RWPE1 (cell line): ENCODE data around the gene PRPF38B.
A peak's percentile ranks its signal among the peaks of the same experiment; 100 is the strongest.

Experiments
- CTCF ChIA-PET: fragments of 350-600 bp; sonication (Branson Sonifier 250); formaldehyde crosslinking; extraction: SDS; loops from one replicate; lab custom pipeline; 2021; lab: Yijun Ruan, JAX
- POLR2A ChIA-PET: fragments of 400-600 bp; formaldehyde crosslinking; extraction: SDS; loops from one replicate; lab custom pipeline; 2020; ENCODE audit warnings: antibody characterized with exemption; ENCODE audit not compliant: low non-redundant PET; lab: Yijun Ruan, JAX
- DNase-seq: peaks from one replicate; pipeline ENCODE4 v3.0.0; 2012; ENCODE audit warnings: low spot score
- H3K27ac ChIP-seq: fragments of 450-650 bp; 2 replicates; pipeline ENCODE4 v1.5.1; 2017
- TF ChIP-seq, protein P1 (sequence below): fragments of 450-650 bp; conservative IDR thresholded peaks from 2 replicates; pipeline ENCODE4 v1.5.1; 2017; ENCODE audit warnings: low read depth, mild to moderate bottlenecking

PRPF38B gene

DNA sequence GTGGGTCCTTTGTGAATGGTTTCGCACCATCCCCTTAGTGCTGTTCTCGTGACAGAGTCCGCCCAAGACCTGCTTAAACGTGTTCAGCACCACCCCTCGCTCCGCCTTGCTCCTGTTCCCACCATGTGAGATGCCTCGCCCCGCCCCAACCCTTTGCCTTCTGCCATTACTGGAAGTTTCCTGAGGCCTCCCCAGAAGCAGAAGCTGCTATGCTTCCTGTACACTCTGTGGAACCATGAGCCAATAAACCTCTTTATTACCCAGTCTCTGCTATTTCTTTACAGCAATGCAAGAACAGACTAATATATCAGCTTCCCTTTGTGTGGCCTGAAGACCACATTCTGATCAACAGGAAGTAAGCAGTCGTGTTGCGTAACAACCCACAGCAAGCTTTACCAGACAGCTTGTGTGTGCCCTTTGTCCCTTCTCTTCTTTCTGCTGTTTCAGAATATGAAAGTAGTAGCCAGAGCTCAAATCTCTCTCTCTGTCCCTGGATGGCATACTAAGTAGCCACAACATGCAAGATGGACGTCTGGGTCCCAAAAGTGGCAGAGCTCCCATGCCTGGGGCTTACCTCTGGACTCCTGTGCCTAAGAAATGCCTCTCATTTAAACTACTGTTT lies 45.4 kb upstream of the PRPF38B start:
- H3K27ac ChIP-seq: no peak overlapping the region
- POLR2A ChIA-PET: no interaction called here
- TF ChIP-seq, protein P1, sequence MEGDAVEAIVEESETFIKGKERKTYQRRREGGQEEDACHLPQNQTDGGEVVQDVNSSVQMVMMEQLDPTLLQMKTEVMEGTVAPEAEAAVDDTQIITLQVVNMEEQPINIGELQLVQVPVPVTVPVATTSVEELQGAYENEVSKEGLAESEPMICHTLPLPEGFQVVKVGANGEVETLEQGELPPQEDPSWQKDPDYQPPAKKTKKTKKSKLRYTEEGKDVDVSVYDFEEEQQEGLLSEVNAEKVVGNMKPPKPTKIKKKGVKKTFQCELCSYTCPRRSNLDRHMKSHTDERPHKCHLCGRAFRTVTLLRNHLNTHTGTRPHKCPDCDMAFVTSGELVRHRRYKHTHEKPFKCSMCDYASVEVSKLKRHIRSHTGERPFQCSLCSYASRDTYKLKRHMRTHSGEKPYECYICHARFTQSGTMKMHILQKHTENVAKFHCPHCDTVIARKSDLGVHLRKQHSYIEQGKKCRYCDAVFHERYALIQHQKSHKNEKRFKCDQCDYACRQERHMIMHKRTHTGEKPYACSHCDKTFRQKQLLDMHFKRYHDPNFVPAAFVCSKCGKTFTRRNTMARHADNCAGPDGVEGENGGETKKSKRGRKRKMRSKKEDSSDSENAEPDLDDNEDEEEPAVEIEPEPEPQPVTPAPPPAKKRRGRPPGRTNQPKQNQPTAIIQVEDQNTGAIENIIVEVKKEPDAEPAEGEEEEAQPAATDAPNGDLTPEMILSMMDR: no peak
- CTCF ChIA-PET: interaction anchor here (0.5 to 1.7 kb wide), 6 partner anchors 85 to 521 kb away, joined by 3 to 8 read pairs (median 4); no protein-coding TSS in a partner anchor
- DNase-seq: no peak

DNA sequence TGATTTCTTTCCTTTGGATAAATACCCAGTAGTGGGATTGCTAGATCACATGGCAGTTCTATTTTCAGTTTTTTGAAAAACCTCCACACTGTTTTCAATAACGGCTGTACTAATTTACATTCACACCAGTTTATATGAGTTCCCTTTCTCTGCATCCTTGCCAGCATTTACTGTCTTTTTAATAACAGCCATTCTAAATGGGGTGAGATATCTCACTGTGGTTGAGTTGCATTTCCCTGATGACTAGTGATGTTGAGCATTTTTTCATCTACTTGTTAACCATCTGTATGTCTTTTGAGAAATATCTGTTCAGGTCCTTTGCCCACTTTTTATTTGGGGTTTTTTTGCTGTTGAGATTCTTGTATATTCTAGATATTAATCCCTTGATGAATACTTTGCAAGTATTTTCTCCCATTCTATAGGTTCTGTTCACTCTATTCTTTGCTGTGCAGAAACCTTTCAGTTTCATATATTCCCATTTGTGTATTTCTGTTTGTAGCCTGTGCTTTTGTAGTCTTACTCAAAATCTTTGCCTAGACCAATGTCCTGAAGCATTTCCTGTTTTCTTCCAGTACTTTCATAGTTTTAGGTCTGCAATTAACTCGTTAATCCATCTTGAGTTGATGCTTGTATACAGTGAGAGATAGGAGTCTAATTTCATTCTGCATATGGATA lies 38.5 kb upstream of the PRPF38B start:
- POLR2A ChIA-PET: no interaction called here
- TF ChIP-seq, protein P1: no peak
- CTCF ChIA-PET: no interaction called here

GRCh38 chr1:108657356-108658080 lies 34.6 kb upstream of the PRPF38B start:
- ChIA-PET CTCF (no interaction called here), POLR2A (no interaction called here)
- H3K27ac ChIP-seq: no peak overlapping the region
- TF ChIP-seq, protein P1: no peak
- DNase-seq: no peak

More for the DNA sequence above, 38.5 kb upstream of the PRPF38B start:
- H3K27ac ChIP-seq: no peak overlapping the region
- DNase-seq: no peak

DNA sequence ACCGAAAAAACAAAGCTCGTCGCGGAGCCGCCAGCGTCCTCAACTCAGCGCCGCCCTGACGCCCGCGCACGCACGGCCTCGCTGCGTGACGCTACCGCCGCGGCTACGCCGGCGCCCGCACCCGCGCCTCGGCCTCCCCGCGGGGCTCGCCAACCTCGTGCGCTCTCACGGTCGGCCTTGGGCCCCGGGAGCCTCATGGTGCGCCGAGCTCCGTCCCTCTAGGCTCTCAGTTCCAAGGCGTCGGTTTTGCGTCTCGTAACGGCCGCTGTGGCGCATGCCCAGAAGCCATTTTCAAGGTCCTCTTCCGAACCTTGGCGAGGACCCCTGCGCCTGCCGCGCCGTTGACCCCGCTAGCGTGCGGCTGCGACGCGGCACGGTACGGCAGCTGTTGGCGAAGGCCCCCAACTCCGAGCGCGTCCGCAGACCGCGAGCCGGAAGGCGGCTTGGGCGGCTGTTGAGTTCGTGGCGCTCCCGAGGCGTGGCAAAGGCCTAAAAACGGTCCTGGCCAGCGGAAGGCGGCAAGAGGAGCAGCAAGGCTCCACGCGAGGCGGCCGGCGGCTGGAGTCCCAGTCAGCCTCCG lies 31.0 kb upstream of the PRPF38B start, which contains the start of gene HENMT1:
TSS of gene HENMT1 (minus strand) at position 64 of the 580 bp plus-strand sequence. CDS start 1,209 bp downstream, outside the sequence.
- H3K27ac ChIP-seq: peak within 1 kb of the TSS; percentile 84
- ChIA-PET POLR2A (no interaction called here), CTCF (interaction anchor here (0.5 kb wide), 1 partner anchor 133 kb away, joined by 3 read pairs; no protein-coding TSS in a partner anchor)
- TF ChIP-seq, protein P1: no peak
- DNase-seq: peak; percentile 48

GRCh38 chr1:108663074-108663473 lies 29.0 kb upstream of the PRPF38B start:
- ChIA-PET CTCF (interaction anchor here (0.5 to 0.7 kb wide), 2 partner anchors 144 to 539 kb away, joined by 3 to 5 read pairs; no protein-coding TSS in a partner anchor), POLR2A (no interaction called here)

More at GRCh38 chr1:108663074-108663473, 29.0 kb upstream of the PRPF38B start:
- no peak for DNase-seq
- H3K27ac ChIP-seq: no peak overlapping the region
- TF ChIP-seq, protein P1: no peak
